GM19035 (cell line): Measurements from ENCODE around the gene TRIM14.
"Not testable (repeated sequence)": the region's sequence is repeated elsewhere in the genome, so short reads cannot be mapped to it uniquely, and the experiment has no call there.

Source experiments
- ATAC-seq: cut with Tn5 transposase; IDR thresholded peaks from one replicate; pipeline ENCODE4 v1.9.1; 2021; ENCODE audit not compliant: unreplicated experiment

Gene TRIM14

GRCh38 chr9:98085058-98085457, 34.0 kb downstream of the TRIM14 start:
- ATAC-seq: no peak

- no peak for ATAC-seq
Observed at GRCh38 chr9:98084396-98084795, 34.6 kb downstream of the TRIM14 start.

GRCh38 chr9:98083566-98084183, 35.3 kb downstream of the TRIM14 start:
- no peak for ATAC-seq

GRCh38 chr9:98083061-98083501, 35.9 kb downstream of the TRIM14 start:
- no peak for ATAC-seq

GRCh38 chr9:98081477-98082219, 37.4 kb downstream of the TRIM14 start:
- ATAC-seq: no peak

- ATAC-seq: no peak
Observed at GRCh38 chr9:98080780-98081179, 38.2 kb downstream of the TRIM14 start.

GRCh38 chr9:98080326-98080725, 38.7 kb downstream of the TRIM14 start:
- ATAC-seq: no peak

- ATAC-seq: no peak
Observed at GRCh38 chr9:98078895-98079294, 40.1 kb downstream of the TRIM14 start.

- ATAC-seq: not testable (repeated sequence)
Observed at GRCh38 chr9:98076514-98076890, 42.5 kb downstream of the TRIM14 start.

- no peak for ATAC-seq
Observed at GRCh38 chr9:98075332-98075805, 43.7 kb downstream of the TRIM14 start.

GRCh38 chr9:98074115-98074990, 44.7 kb downstream of the TRIM14 start:
- no peak for ATAC-seq

GRCh38 chr9:98071737-98072136, 47.3 kb downstream of the TRIM14 start:
- no peak for ATAC-seq

- no peak for ATAC-seq
Observed at GRCh38 chr9:98070704-98071103, 48.3 kb downstream of the TRIM14 start.

- no peak for ATAC-seq
Observed at GRCh38 chr9:98069551-98069950, 49.5 kb downstream of the TRIM14 start.

- ATAC-seq: no peak
Observed at GRCh38 chr9:98067184-98067583, 51.8 kb downstream of the TRIM14 start.

GRCh38 chr9:98066235-98066634, 52.8 kb downstream of the TRIM14 start:
- ATAC-seq: no peak

GRCh38 chr9:98064623-98065392, 54.2 kb downstream of the TRIM14 start:
- ATAC-seq: no peak

GRCh38 chr9:98062161-98062560, 56.9 kb downstream of the TRIM14 start:
- no peak for ATAC-seq

GRCh38 chr9:98057138-98057799, 61.8 kb downstream of the TRIM14 start:
- ATAC-seq: no peak
